HG02938 (cell line): Measurements from ENCODE around the gene CD302.
"Not testable (repeated sequence)": the region's sequence is repeated elsewhere in the genome, so short reads cannot be mapped to it uniquely, and the experiment has no call there.

Experiments
- ATAC-seq: cut with Tn5 transposase; IDR thresholded peaks from one replicate; pipeline ENCODE4 v1.9.1; 2021; ENCODE audit warnings: mild to moderate bottlenecking, moderate library complexity; ENCODE audit not compliant: unreplicated experiment

CD302 gene

GRCh38 chr2:159795841-159796690 lies 1.9 kb downstream of the CD302 start:
- ATAC-seq, result no peak

DNA sequence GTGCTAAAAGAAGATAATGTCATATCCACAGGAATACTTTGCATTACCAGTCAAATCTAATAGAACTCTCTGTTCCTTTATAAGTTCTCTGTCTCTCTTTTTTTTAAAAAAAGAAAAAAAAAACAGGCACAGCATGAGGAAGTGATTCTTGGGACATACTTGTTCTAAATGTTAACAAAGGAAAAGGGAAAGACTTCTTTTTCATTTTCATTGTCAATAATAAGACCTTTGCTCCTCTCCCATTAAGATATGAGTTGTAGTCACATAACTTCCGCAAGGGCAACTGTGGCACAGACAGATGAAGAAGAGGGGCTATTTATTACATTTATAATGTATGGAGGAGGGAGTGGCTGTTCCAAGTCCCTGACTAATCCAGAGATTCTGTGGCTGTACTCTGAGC lies 4.7 kb downstream of the CD302 start:
- ATAC-seq, result no peak

GRCh38 chr2:159792599-159792998 lies 5.4 kb downstream of the CD302 start:
- no peak for ATAC-seq

- no peak for ATAC-seq
Measured at GRCh38 chr2:159792036-159792435, 6.0 kb downstream of the CD302 start.

DNA sequence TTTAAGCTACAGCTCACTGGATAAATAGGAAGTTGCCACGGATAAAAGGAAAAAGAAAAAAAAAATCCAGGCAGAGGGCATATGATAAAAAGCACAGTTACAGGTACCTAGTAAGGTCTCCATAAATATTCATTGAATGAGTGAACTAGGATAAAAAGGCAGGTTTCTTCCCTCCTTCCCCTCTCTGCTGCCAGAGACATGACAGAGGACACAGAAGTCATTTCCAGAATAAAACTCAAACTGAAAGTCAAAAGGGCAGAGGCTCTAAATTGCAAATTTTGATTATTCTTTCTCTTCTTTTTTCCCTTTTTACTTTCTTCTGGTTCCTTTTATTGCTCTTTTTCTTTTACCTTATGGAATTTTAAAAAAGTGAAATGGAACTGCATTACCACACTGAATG lies 7.7 kb downstream of the CD302 start:
- no peak for ATAC-seq

- no peak for ATAC-seq
Measured at GRCh38 chr2:159788253-159788652, 9.8 kb downstream of the CD302 start.

GRCh38 chr2:159787647-159788046 lies 10.4 kb downstream of the CD302 start:
- not testable (repeated sequence) for ATAC-seq

GRCh38 chr2:159786938-159787337 lies 11.1 kb downstream of the CD302 start:
- ATAC-seq, result no peak

- no peak for ATAC-seq
Measured at GRCh38 chr2:159785195-159785594, 12.8 kb downstream of the CD302 start.

GRCh38 chr2:159784744-159785143 lies 13.3 kb downstream of the CD302 start:
- not testable (repeated sequence) for ATAC-seq

DNA sequence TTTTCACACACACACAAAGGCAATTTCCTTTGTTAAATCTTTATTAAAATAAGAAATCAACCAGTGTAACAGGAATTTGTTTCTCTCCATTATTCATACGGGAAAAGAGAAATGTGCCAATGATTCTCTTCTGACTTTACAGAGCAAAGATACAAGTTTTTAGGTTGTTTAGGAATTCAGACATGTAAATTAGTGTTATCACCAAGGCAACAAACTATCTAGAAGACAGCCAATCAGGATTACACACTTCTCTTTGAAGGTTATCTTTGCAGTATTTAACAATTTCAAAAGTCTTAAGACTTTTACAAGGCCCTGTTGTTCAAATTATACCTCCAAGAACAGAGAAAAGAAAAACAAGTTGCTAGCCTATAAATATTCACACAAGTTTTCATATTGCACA lies 14.5 kb downstream of the CD302 start:
- ATAC-seq, result no peak

DNA sequence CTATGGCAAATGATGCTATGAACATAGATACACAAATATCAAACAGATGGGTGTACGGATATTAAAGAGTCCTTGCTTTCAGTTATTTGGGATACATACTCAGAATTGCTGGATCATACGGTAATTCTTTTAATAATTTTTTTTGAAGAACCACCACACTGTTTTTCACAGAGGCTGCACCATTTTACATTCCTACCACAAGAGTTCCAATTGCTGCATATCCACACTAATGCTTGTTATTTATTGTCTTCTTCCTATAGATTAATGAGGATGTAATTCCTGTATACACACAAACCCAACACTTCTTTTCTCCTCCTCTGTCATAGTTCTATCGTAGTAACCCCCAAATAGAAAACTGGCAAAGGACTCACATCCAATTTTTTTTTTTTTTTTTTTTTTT lies 21.7 kb downstream of the CD302 start:
- ATAC-seq, result no peak

DNA sequence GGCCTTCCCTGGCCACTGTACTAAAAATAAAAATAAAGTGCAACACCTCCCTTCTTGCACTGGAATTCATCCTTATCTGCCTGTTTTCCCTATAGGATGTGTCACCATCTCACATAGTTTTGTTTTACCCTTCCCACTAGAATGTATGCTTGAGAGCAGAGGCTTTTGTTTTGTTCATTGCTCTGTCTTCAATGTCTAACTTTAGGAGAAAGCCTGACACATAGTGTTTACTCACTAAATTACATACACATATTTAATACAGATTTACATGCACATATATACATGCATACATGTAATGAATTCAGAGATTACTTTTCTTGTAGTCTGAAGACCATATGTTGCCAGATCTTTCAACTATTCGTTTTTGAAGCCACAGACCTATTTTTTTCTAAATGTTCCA lies 23.0 kb downstream of the CD302 start:
- ATAC-seq, result no peak

DNA sequence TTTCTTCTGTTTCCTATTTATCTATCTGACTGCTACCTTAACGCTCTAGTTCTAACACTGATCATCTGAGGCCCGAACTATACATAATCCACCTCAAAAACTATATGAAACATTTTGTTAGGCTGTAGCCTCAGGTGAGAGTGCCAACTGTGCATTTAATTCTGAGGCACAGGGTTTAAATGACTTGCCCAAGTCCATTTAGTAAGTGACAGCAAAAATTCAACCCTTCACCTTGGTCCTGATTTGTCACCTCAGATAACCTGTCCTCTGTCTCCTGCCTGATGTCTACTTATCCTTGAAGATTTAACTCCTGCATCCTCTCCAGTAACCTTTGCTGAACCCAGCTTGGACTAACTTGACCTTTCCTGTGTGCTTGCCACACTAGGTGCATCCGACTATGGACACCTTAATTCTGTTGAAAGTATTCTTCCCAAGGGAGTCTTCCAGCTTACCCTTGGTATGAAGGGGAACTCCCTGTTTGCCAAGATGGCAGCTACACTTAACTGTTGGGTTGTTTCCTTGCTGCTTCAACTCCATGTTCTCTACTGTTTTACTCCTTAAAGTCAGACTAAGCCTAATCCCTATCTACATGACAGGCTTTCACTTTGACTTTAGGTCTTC lies 23.5 kb downstream of the CD302 start:
- no peak for ATAC-seq

GRCh38 chr2:159773886-159774285 lies 24.1 kb downstream of the CD302 start:
- ATAC-seq, result no peak

GRCh38 chr2:159773426-159773825 lies 24.6 kb downstream of the CD302 start:
- no peak for ATAC-seq

DNA sequence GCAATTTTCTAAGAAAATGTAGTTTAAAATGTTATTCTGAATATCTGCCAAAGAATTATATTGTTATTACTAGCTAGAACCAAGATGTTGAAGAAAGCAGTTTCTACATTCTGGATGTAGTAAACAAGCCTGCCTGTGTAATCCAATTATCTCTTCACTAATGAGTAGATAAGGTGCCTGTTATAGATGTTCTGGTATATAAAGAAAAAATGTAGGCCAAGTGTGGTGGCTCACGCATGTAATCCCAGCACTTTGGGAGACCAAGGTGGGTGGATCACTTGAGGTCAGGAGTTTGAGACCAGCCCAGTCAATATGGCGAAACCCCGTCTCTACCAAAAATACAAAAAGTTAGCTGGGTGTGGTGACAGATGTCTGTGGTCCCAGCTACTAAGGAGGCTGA lies 28.9 kb downstream of the CD302 start:
- ATAC-seq, result no peak

DNA sequence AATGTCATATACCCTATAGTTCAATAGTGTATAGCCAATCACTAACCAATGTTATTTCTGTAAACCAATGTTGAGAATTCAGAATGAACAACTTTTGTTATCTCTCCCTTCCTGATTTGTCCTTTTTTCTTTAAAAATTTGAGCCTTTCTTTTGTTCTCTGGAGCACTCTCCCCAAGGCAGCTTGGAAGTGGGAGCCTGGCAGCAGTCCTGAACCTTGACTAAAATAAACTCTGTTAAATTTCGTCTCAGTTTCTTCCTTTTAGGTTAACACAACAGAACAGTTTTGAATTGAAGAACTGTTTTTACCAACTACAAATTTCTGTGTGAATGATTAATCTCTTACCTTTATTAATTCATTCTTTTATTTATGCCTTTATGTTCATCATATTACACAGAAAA lies 35.9 kb downstream of the CD302 start:
- ATAC-seq, result no peak

DNA sequence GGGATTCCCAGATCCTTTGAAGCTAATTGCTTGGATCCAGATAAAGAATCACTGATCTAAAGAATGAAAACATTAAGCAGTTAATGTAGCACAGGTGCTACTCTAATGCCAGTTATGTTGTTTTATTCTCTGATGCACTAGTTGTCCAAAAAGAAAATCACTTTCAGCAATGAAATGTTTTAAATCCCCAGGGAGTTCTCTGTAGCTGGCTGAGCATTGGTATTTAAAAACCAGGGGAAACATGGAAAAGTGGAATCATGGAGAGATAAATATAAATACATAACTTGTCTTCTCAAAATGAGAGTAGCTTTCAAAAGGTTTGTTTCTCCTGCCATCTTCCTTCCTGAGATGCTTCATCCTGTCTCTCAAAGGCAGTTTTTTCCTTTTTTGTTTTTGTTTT lies 37.7 kb downstream of the CD302 start:
- no peak for ATAC-seq

GRCh38 chr2:159759577-159759976 lies 38.4 kb downstream of the CD302 start:
- ATAC-seq, result no peak

DNA sequence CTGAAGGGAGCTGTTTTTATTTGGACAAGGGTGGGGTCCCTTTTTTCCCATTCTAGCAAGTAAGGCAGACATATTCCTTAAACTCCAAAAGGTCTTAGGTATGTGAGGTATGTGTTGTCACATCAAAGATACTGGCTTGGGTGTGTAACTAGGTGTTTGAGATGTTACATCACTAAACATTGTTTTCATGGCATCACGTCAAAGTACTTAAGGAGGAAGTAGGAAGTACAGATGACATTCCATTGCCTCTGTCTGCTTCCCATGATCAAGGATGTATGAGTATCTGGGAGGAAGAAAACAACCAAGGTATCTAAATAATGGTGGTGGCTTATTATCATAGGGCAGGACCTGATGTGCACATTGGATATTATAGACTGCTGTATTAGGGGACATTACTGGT lies 39.3 kb downstream of the CD302 start:
- no peak for ATAC-seq

GRCh38 chr2:159758239-159758638 lies 39.8 kb downstream of the CD302 start:
- ATAC-seq, result no peak

DNA sequence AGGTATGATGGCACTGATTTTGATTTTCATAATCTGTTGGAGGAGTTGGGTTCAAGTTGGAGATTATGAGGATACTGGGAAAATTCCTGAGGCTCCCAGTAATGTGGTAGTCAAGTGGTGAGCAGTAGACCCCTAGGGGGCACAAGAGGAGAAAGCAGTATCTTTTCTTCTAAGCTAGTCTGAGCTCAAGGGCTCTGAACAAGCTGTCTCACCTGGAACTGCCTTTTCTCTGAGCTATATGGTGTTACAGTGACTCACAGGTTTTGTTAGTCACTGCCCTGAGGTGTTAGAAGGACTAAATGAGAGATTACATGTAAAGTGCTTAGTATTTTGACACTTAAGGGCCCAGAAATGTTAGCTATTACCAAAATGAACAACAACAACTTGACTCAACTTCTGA lies 42.2 kb downstream of the CD302 start:
- no peak for ATAC-seq
